Subcutaneous adipose tissue (tissue), 4 donors: Measurements from ENCODE around the gene ITPRID1. TPM values are rescaled to one million over a fixed set of nuclear protein-coding genes. Genes with fewer than 3 reads are reported as not detected.

Experiments used
- CTCF ChIP-seq: fragments of 450-650 bp; IDR thresholded peaks from one replicate; pipeline ENCODE4 v1.5.1; 2016; ENCODE audit warnings: low read depth, mild to moderate bottlenecking, control low read depth, antibody characterized with exemption, moderate library complexity
- total RNA-seq, 4 donors: library from RNA; depleted of rRNA; stranded (reverse); fragments of >200 nt; gene quantifications; one replicate each; pipeline ENCODE4 v1.1.0, GENCODE V29; 2016

ITPRID1 gene
- total RNA-seq, 4 donors from 2014 or later, result not detected

- TF ChIP-seq CTCF, result no peak
Measured at GRCh38 chr7:31633467-31633866, 119.6 kb downstream of the ITPRID1 start.

DNA sequence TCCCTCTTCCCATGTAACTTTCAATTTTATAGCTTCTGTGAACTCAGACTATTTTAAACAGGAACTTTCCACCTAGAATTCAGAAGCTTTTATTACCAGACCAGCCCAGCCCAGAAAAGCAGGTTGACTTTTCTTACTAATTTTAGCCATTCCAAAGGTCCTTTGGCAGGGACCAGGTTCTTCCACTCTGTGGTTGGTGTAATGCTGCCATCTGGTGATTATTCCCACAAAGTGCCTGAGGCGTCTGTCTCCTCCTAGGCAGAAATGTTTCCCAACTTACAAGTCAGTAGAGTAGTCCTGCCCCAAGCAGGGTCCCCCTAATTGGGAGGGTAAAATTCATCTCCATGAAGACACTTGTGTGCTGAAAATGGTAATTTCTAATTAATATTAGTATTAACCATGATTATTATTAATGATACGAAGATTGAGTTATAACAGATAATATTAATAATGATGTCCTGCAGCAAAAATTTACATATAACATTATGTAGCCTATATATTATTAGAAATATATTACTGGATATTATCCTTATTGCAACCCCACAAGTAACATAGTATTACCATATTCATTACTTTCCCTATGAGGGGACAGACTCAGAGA lies 120.1 kb downstream of the ITPRID1 start:
- no peak for TF ChIP-seq CTCF

DNA sequence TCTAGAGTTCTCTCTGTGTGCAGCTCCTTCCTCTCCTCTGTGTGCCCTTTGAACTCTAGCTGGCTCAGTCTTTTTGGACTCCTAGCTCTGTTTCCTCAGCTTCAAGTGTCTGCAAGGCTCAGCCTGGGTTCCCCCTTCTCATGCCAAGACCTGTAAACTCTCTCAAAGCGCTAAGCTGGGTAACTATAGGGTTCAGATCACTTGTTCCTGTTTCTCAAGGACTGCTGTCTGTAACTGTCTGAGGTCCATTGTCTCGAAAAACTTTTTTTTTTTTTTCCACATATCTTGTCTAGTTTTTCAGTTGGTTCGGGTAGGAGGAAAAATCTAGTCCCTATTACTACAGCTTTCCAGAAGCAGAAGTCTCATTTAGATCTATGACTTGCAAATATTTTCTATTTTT lies 126.5 kb downstream of the ITPRID1 start:
- TF ChIP-seq CTCF, result no peak

- no peak for TF ChIP-seq CTCF
Measured at GRCh38 chr7:31642681-31643115, 128.8 kb downstream of the ITPRID1 start.

GRCh38 chr7:31646942-31647341 lies 133.1 kb downstream of the ITPRID1 start:
- TF ChIP-seq CTCF, result no peak

DNA sequence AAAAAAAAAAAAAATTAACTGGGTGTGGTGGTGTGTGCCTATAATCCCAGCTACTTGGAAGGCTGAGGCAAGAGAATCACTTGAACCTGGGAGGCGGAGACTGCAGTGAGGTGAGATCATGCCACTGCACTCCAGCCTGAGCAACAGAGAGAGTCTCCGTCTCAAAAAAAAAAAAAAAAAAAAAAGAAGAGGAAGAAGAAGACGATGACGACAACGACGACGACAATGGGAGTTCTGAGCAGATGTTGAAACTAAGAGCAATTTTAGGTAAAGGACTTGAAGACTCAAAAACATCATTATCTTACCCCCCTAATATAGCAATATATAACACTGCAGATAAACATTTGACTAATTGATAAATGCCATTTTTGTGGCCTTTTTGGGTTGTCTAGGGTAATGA lies 133.6 kb downstream of the ITPRID1 start:
- TF ChIP-seq CTCF, result no peak

- no peak for TF ChIP-seq CTCF
Measured at GRCh38 chr7:31648288-31648687, 134.4 kb downstream of the ITPRID1 start.
